Measurements from ENCODE around the gene SUPT5H. TPM values are rescaled to one million over a fixed set of nuclear protein-coding genes. Genes with fewer than 3 reads are reported as not detected.

SUPT5H gene
- polyA plus RNA-seq, 1 donor from 2014 or later: 92.5 TPM

DNA sequence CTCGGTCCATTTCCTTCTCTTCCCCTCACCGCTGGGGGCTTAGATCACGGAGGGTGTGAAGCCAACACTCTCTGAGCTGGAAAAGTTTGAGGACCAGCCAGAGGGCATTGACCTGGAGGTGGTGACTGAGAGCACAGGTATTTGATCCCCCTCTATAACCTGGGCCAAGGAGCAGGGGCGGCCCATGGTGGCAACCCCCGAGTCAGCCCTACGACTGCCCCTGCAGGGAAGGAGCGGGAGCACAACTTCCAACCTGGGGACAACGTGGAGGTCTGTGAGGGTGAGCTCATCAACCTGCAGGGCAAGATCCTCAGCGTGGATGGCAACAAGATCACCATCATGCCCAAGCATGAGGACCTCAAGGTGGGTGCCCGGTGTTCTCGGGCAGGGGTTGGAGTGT, 23.7 kb downstream of the SUPT5H start:
- H4K20me1 ChIP-seq (ENCODE audit: insufficient read depth): no peaks in the 10 kb centered on the region
- H3K27me3 ChIP-seq (ENCODE audit: insufficient read depth, low read depth, low read length): no peaks in the 10 kb centered on the region
- H3K27ac ChIP-seq (ENCODE audit: low read length): no peak overlapping the region
- no peak overlapping the region for H3K4me2 ChIP-seq (ENCODE audit: low read length)
- H3K9ac ChIP-seq (ENCODE audit: low read length): no peak overlapping the region
- no peaks in the 10 kb centered on the region for H3K9me3 ChIP-seq (ENCODE audit: low read length)
- no peak overlapping the region for H2AFZ ChIP-seq (ENCODE audit: low read depth, low read length)
- H3K9me2 ChIP-seq (ENCODE audit: insufficient read depth, low read length): no peaks in the 10 kb centered on the region
- no peak overlapping the region for H3K4me3 ChIP-seq (ENCODE audit: low read length)
- TF ChIP-seq POLR2AphosphoS5 (IDR thresholded peaks at IDR 0.05): no peak
- TF ChIP-seq, protein P1, sequence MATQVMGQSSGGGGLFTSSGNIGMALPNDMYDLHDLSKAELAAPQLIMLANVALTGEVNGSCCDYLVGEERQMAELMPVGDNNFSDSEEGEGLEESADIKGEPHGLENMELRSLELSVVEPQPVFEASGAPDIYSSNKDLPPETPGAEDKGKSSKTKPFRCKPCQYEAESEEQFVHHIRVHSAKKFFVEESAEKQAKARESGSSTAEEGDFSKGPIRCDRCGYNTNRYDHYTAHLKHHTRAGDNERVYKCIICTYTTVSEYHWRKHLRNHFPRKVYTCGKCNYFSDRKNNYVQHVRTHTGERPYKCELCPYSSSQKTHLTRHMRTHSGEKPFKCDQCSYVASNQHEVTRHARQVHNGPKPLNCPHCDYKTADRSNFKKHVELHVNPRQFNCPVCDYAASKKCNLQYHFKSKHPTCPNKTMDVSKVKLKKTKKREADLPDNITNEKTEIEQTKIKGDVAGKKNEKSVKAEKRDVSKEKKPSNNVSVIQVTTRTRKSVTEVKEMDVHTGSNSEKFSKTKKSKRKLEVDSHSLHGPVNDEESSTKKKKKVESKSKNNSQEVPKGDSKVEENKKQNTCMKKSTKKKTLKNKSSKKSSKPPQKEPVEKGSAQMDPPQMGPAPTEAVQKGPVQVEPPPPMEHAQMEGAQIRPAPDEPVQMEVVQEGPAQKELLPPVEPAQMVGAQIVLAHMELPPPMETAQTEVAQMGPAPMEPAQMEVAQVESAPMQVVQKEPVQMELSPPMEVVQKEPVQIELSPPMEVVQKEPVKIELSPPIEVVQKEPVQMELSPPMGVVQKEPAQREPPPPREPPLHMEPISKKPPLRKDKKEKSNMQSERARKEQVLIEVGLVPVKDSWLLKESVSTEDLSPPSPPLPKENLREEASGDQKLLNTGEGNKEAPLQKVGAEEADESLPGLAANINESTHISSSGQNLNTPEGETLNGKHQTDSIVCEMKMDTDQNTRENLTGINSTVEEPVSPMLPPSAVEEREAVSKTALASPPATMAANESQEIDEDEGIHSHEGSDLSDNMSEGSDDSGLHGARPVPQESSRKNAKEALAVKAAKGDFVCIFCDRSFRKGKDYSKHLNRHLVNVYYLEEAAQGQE (IDR thresholded peaks at IDR 0.05; ENCODE audit: borderline replicate concordance): no peak
- TF ChIP-seq MXI1 (conservative IDR thresholded peaks at IDR 0.05; ENCODE audit: poor library complexity, severe bottlenecking): no peak
- TF ChIP-seq, protein P2, sequence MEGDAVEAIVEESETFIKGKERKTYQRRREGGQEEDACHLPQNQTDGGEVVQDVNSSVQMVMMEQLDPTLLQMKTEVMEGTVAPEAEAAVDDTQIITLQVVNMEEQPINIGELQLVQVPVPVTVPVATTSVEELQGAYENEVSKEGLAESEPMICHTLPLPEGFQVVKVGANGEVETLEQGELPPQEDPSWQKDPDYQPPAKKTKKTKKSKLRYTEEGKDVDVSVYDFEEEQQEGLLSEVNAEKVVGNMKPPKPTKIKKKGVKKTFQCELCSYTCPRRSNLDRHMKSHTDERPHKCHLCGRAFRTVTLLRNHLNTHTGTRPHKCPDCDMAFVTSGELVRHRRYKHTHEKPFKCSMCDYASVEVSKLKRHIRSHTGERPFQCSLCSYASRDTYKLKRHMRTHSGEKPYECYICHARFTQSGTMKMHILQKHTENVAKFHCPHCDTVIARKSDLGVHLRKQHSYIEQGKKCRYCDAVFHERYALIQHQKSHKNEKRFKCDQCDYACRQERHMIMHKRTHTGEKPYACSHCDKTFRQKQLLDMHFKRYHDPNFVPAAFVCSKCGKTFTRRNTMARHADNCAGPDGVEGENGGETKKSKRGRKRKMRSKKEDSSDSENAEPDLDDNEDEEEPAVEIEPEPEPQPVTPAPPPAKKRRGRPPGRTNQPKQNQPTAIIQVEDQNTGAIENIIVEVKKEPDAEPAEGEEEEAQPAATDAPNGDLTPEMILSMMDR (IDR thresholded peaks at IDR 0.05; ENCODE audit: poor library complexity, severe bottlenecking): no peak
- no peak for TF ChIP-seq RAD21 (conservative IDR thresholded peaks at IDR 0.05)
- no peak for TF ChIP-seq EP300 (conservative IDR thresholded peaks at IDR 0.05; ENCODE audit: poor library complexity, severe bottlenecking)
- no peak for TF ChIP-seq SMC3 (conservative IDR thresholded peaks at IDR 0.05; ENCODE audit: poor library complexity)
- no peak for TF ChIP-seq EZH2 (IDR thresholded peaks at IDR 0.05; ENCODE audit: borderline replicate concordance, insufficient read depth, low read length, poor library complexity, severe bottlenecking)
- no peak for TF ChIP-seq TAF1 (IDR thresholded peaks at IDR 0.05; ENCODE audit: low read depth)
- no peaks in the 10 kb centered on the region for H3F3A ChIP-seq (ENCODE audit: insufficient read depth, low read length, poor library complexity, severe bottlenecking)
- H3K79me2 ChIP-seq (replicated peaks; ENCODE audit: insufficient read depth, low read length): no peaks in the 10 kb centered on the region
- H3K36me3 ChIP-seq (ENCODE audit: insufficient read depth, low read length): peaks cover 8% of the 10 kb centered on the region

DNA sequence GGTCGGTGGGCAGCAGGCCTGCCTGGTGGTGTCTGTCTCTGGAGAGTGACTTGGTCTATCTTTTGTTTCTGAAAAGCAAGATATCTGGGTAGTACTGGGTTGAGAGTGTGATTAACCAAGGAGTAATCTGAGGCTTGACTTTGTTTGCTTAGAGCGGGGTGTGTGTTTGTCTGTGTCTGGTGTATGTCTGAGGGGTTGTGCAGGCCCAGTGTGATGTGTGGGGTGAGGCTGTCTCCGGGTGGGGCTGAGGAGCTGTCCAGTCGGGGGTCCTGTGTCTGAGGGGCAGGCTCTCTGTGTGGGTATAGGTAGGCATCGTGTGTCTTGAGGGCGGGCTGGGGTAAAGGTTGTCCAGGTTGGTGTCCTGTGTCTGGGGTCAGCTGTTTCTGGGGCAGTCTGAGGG, 24.2 kb downstream of the SUPT5H start:
- Histone ChIP-seq H3K4me3 (ENCODE audit: low read length) (no peak overlapping the region), H3K4me2 (ENCODE audit: low read length) (no peak overlapping the region), H3F3A (ENCODE audit: insufficient read depth, low read length, poor library complexity, severe bottlenecking) (no peaks in the 10 kb centered on the region), H3K36me3 (ENCODE audit: insufficient read depth, low read length) (peaks cover 6% of the 10 kb centered on the region), H3K79me2 (replicated peaks; ENCODE audit: insufficient read depth, low read length) (no peaks in the 10 kb centered on the region), H3K27ac (ENCODE audit: low read length) (no peak overlapping the region), H3K9ac (ENCODE audit: low read length) (no peak overlapping the region), H3K9me3 (ENCODE audit: low read length) (no peaks in the 10 kb centered on the region), H2AFZ (ENCODE audit: low read depth, low read length) (no peak overlapping the region), H3K27me3 (ENCODE audit: insufficient read depth, low read depth, low read length) (no peaks in the 10 kb centered on the region), H4K20me1 (ENCODE audit: insufficient read depth) (no peaks in the 10 kb centered on the region), H3K9me2 (ENCODE audit: insufficient read depth, low read length) (no peaks in the 10 kb centered on the region)
- TF ChIP-seq SMC3 (conservative IDR thresholded peaks at IDR 0.05; ENCODE audit: poor library complexity) (no peak), MXI1 (conservative IDR thresholded peaks at IDR 0.05; ENCODE audit: poor library complexity, severe bottlenecking) (no peak), POLR2AphosphoS5 (IDR thresholded peaks at IDR 0.05) (no peak), RAD21 (conservative IDR thresholded peaks at IDR 0.05) (no peak), TAF1 (IDR thresholded peaks at IDR 0.05; ENCODE audit: low read depth) (no peak), EZH2 (IDR thresholded peaks at IDR 0.05; ENCODE audit: borderline replicate concordance, insufficient read depth, low read length, poor library complexity, severe bottlenecking) (no peak), EP300 (conservative IDR thresholded peaks at IDR 0.05; ENCODE audit: poor library complexity, severe bottlenecking) (no peak)
- TF ChIP-seq, protein P1 (IDR thresholded peaks at IDR 0.05; ENCODE audit: borderline replicate concordance): no peak
- TF ChIP-seq, protein P2 (IDR thresholded peaks at IDR 0.05; ENCODE audit: poor library complexity, severe bottlenecking): no peak

Measured in neural cell (in vitro differentiated cells).